Measurements from ENCODE around the gene EML1.

DNA sequence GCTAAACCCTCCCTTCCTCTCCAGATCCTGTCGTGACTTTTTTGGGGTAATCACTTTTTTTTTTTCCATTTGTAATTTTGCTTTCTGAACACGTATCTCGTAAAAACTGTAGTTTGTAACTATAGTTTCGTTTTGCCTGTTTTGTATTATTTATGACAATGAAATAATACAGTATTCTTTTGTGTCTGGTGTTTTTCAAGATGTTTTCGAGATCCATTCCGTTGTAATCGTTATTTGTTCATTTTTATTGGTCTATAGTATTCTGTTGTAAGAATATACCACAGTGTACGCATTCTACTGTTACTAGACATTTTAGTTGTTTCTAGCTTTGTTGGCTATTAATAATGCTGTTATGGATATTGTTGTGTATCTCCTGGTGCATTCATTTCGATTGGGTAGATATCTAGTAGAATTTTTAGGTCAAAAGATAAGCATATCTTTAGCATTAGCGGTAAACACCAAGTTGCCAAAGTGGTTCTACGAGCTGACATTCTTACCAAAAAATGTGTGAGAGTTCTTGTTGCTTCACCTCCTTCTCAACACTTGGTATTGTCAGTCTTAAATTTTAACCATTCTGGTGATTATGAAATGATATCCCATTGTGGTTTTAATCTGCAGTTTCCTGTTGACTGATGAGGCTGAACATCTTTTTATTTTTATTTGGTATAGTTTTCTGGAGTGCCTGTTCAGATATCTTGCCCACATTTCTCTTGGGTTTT, 179.7 kb downstream of the EML1 start:
- TF ChIP-seq ZBTB21 (CRISPR knock-in tag; IDR thresholded peaks at IDR 0.05; ENCODE audit: borderline replicate concordance) (no peak), TCF7 (CRISPR knock-in tag; IDR thresholded peaks at IDR 0.05; ENCODE audit: low read depth) (no peak), ZNF232 (CRISPR knock-in tag; IDR thresholded peaks at IDR 0.05) (no peak), ZNF317 (CRISPR knock-in tag; IDR thresholded peaks at IDR 0.05; ENCODE audit: borderline replicate concordance, low read depth) (no peak), RELA (CRISPR knock-in tag; IDR thresholded peaks at IDR 0.05; ENCODE audit: borderline replicate concordance) (no peak), ZSCAN18 (CRISPR knock-in tag; IDR thresholded peaks at IDR 0.05) (no peak), CREM (CRISPR knock-in tag; IDR thresholded peaks at IDR 0.05) (no peak)
- TF ChIP-seq, protein P1, sequence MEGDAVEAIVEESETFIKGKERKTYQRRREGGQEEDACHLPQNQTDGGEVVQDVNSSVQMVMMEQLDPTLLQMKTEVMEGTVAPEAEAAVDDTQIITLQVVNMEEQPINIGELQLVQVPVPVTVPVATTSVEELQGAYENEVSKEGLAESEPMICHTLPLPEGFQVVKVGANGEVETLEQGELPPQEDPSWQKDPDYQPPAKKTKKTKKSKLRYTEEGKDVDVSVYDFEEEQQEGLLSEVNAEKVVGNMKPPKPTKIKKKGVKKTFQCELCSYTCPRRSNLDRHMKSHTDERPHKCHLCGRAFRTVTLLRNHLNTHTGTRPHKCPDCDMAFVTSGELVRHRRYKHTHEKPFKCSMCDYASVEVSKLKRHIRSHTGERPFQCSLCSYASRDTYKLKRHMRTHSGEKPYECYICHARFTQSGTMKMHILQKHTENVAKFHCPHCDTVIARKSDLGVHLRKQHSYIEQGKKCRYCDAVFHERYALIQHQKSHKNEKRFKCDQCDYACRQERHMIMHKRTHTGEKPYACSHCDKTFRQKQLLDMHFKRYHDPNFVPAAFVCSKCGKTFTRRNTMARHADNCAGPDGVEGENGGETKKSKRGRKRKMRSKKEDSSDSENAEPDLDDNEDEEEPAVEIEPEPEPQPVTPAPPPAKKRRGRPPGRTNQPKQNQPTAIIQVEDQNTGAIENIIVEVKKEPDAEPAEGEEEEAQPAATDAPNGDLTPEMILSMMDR (IDR thresholded peaks at IDR 0.05) = no peak
- TF ChIP-seq, protein P2, sequence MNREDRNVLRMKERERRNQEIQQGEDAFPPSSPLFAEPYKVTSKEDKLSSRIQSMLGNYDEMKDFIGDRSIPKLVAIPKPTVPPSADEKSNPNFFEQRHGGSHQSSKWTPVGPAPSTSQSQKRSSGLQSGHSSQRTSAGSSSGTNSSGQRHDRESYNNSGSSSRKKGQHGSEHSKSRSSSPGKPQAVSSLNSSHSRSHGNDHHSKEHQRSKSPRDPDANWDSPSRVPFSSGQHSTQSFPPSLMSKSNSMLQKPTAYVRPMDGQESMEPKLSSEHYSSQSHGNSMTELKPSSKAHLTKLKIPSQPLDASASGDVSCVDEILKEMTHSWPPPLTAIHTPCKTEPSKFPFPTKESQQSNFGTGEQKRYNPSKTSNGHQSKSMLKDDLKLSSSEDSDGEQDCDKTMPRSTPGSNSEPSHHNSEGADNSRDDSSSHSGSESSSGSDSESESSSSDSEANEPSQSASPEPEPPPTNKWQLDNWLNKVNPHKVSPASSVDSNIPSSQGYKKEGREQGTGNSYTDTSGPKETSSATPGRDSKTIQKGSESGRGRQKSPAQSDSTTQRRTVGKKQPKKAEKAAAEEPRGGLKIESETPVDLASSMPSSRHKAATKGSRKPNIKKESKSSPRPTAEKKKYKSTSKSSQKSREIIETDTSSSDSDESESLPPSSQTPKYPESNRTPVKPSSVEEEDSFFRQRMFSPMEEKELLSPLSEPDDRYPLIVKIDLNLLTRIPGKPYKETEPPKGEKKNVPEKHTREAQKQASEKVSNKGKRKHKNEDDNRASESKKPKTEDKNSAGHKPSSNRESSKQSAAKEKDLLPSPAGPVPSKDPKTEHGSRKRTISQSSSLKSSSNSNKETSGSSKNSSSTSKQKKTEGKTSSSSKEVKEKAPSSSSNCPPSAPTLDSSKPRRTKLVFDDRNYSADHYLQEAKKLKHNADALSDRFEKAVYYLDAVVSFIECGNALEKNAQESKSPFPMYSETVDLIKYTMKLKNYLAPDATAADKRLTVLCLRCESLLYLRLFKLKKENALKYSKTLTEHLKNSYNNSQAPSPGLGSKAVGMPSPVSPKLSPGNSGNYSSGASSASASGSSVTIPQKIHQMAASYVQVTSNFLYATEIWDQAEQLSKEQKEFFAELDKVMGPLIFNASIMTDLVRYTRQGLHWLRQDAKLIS (CRISPR knock-in tag; IDR thresholded peaks at IDR 0.05; ENCODE audit: borderline replicate concordance) = no peak
- TF ChIP-seq, protein P3, sequence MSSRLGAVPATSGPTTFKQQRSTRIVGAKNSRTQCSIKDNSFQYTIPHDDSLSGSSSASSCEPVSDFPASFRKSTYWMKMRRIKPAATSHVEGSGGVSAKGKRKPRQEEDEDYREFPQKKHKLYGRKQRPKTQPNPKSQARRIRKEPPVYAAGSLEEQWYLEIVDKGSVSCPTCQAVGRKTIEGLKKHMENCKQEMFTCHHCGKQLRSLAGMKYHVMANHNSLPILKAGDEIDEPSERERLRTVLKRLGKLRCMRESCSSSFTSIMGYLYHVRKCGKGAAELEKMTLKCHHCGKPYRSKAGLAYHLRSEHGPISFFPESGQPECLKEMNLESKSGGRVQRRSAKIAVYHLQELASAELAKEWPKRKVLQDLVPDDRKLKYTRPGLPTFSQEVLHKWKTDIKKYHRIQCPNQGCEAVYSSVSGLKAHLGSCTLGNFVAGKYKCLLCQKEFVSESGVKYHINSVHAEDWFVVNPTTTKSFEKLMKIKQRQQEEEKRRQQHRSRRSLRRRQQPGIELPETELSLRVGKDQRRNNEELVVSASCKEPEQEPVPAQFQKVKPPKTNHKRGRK (CRISPR knock-in tag; IDR thresholded peaks at IDR 0.05; ENCODE audit: borderline replicate concordance) = no peak

Measured in WTC11 (cell line).